ENCODE results near the gene RAB7B. TPM values are rescaled to one million over a fixed set of nuclear protein-coding genes. Genes with fewer than 3 reads are reported as not detected.

RAB7B gene
- total and polyA plus RNA-seq, 2 donors (not counting 1 experiment from before 2014, with no cell fraction given): 9.1 to 15.5 TPM

DNA sequence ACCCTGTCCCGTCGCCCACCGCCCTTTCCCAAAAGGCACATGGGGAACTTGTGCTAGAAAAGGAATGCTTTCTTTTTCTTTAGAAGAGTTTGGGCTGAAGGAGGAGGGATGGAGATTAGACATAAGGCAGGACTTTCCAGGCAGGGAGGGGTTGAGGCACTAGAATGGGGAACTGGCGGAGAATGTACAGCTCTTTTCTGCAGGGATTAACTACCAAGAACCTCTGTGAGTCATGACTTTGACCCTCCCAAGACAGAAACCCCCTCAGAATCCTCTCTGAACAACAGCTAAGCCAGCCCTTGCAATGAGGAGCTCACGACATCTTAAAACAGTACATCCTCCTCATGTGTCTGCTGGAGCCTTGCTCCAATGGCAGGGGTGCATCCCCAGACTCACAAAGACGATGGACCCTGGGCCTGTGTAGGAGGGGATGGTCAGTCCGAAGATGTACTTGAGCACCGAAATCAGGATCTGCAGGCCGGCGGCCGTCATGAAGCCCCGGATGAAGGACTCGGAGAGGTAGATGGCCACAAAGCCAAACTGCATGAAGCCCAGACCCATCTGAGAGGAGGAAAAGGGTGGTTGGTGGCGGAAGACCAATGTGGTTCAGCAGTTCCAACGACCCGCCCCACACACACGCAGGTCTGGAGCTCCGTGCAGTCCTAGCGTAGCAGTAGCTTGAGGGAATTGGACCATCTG, 73.5 kb downstream of the RAB7B start:
- no peak overlapping the region for H3K9ac ChIP-seq (ENCODE audit: insufficient read depth, low read length)
- H3K79me2 ChIP-seq (ENCODE audit: control insufficient read depth, insufficient read depth, low read length): no peaks in the 10 kb centered on the region
- no peak overlapping the region for H2AFZ ChIP-seq (ENCODE audit: low read length)
- no peaks in the 10 kb centered on the region for H4K20me1 ChIP-seq (ENCODE audit: control insufficient read depth, extremely low read depth, insufficient read depth, low read length)
- H3K4me1 ChIP-seq (ENCODE audit: control insufficient read depth, extremely low read depth, insufficient read depth, low read length): no peaks in the 10 kb centered on the region
- H3K9me3 ChIP-seq (ENCODE audit: control insufficient read depth, insufficient read depth, low read depth, low read length): no peaks in the 10 kb centered on the region
- peaks cover 11% of the 10 kb centered on the region for H3K27me3 ChIP-seq (ENCODE audit: control insufficient read depth, insufficient read depth, low read length)
- no peak for DNase-seq (ENCODE audit: low read depth in 2 of 2)
- H3K4me2 ChIP-seq (ENCODE audit: extremely low read depth, insufficient read depth, low read length): no peak overlapping the region
- H3K36me3 ChIP-seq (ENCODE audit: control insufficient read depth, insufficient read depth, low read length): no peaks in the 10 kb centered on the region
- H3K4me3 ChIP-seq (replicated peaks in 1 of 4; ENCODE audit: control extremely low read depth in 1 of 4, insufficient read depth in 1 of 4, low read depth in 3 of 4, low read length in 4 of 4): no peak overlapping the region
- H3K27ac ChIP-seq (ENCODE audit: insufficient read depth, low read length): no peak overlapping the region
- TF ChIP-seq, protein P1, sequence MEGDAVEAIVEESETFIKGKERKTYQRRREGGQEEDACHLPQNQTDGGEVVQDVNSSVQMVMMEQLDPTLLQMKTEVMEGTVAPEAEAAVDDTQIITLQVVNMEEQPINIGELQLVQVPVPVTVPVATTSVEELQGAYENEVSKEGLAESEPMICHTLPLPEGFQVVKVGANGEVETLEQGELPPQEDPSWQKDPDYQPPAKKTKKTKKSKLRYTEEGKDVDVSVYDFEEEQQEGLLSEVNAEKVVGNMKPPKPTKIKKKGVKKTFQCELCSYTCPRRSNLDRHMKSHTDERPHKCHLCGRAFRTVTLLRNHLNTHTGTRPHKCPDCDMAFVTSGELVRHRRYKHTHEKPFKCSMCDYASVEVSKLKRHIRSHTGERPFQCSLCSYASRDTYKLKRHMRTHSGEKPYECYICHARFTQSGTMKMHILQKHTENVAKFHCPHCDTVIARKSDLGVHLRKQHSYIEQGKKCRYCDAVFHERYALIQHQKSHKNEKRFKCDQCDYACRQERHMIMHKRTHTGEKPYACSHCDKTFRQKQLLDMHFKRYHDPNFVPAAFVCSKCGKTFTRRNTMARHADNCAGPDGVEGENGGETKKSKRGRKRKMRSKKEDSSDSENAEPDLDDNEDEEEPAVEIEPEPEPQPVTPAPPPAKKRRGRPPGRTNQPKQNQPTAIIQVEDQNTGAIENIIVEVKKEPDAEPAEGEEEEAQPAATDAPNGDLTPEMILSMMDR (conservative IDR thresholded peaks at IDR 0.05 in 1 of 2, IDR thresholded peaks at IDR 0.05 in 1 of 2; ENCODE audit: low read depth in 1 of 2, low read length in 2 of 2): no peak
- TF ChIP-seq EZH2 (IDR thresholded peaks at IDR 0.05; ENCODE audit: low read length, missing control alignments): no peak

DNA sequence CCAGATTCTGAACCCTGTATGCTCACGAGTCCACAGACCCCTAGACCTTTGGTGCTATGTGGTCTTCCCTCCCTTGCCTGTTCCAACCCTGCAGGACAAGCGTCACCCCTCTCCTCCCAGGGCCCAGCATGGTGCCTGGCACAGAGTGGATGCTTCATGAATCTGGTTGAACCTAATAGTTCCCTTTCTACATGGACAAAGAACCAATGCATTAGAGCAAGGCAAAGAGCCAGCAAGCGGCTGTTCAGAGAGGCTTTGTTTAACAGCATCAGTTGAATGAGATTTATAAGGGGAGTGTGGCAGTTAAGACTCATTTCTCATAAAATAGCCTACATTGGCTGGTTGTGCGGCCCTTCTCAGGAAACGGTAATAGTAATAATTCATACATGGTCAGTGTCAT, 74.9 kb downstream of the RAB7B start:
- H3K36me3 ChIP-seq (ENCODE audit: control insufficient read depth, insufficient read depth, low read length): no peaks in the 10 kb centered on the region
- peaks cover 11% of the 10 kb centered on the region for H3K27me3 ChIP-seq (ENCODE audit: control insufficient read depth, insufficient read depth, low read length)
- no peak for DNase-seq (ENCODE audit: low read depth in 2 of 2)
- no peaks in the 10 kb centered on the region for H3K9me3 ChIP-seq (ENCODE audit: control insufficient read depth, insufficient read depth, low read depth, low read length)
- H3K4me1 ChIP-seq (ENCODE audit: control insufficient read depth, extremely low read depth, insufficient read depth, low read length): no peaks in the 10 kb centered on the region
- H4K20me1 ChIP-seq (ENCODE audit: control insufficient read depth, extremely low read depth, insufficient read depth, low read length): no peaks in the 10 kb centered on the region
- TF ChIP-seq, protein P1 (conservative IDR thresholded peaks at IDR 0.05 in 1 of 2, IDR thresholded peaks at IDR 0.05 in 1 of 2; ENCODE audit: low read depth in 1 of 2, low read length in 2 of 2): no peak
- no peak for TF ChIP-seq EZH2 (IDR thresholded peaks at IDR 0.05; ENCODE audit: low read length, missing control alignments)
- H3K79me2 ChIP-seq (ENCODE audit: control insufficient read depth, insufficient read depth, low read length): no peaks in the 10 kb centered on the region
- H3K9ac ChIP-seq (ENCODE audit: insufficient read depth, low read length): no peak overlapping the region
- no peak overlapping the region for H2AFZ ChIP-seq (ENCODE audit: low read length)
- H3K4me3 ChIP-seq (replicated peaks in 1 of 4; ENCODE audit: control extremely low read depth in 1 of 4, insufficient read depth in 1 of 4, low read depth in 3 of 4, low read length in 4 of 4): no peak overlapping the region
- H3K27ac ChIP-seq (ENCODE audit: insufficient read depth, low read length): no peak overlapping the region
- no peak overlapping the region for H3K4me2 ChIP-seq (ENCODE audit: extremely low read depth, insufficient read depth, low read length)

DNA sequence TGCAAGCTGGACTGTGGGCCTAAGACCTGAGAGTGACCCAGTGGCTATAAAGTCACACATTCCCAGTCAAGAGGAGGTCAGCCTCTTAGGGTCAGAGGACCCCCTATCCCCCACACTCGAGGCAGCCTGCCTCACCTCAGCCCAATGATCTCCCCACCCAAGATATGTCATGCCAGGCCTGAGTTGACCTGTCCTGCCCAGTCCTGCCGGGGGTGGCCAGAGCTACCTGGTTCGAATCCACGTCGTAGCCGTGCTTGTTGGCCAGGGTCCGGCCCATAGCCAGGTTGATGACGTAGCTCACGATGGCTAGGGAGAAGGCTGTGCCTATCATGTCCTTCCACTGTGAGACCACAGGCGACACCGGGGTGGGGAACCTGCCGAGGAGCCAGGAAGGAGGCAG, 75.5 kb downstream of the RAB7B start:
- Histone ChIP-seq H3K4me2 (ENCODE audit: extremely low read depth, insufficient read depth, low read length) (no peak overlapping the region), H4K20me1 (ENCODE audit: control insufficient read depth, extremely low read depth, insufficient read depth, low read length) (no peaks in the 10 kb centered on the region), H3K4me3 (replicated peaks in 1 of 4; ENCODE audit: control extremely low read depth in 1 of 4, insufficient read depth in 1 of 4, low read depth in 3 of 4, low read length in 4 of 4) (no peak overlapping the region), H2AFZ (ENCODE audit: low read length) (no peak overlapping the region), H3K4me1 (ENCODE audit: control insufficient read depth, extremely low read depth, insufficient read depth, low read length) (no peaks in the 10 kb centered on the region), H3K9me3 (ENCODE audit: control insufficient read depth, insufficient read depth, low read depth, low read length) (no peaks in the 10 kb centered on the region), H3K27ac (ENCODE audit: insufficient read depth, low read length) (no peak overlapping the region), H3K36me3 (ENCODE audit: control insufficient read depth, insufficient read depth, low read length) (no peaks in the 10 kb centered on the region), H3K27me3 (ENCODE audit: control insufficient read depth, insufficient read depth, low read length) (peaks cover 11% of the 10 kb centered on the region), H3K79me2 (ENCODE audit: control insufficient read depth, insufficient read depth, low read length) (no peaks in the 10 kb centered on the region), H3K9ac (ENCODE audit: insufficient read depth, low read length) (no peak overlapping the region)
- TF ChIP-seq, protein P1 (conservative IDR thresholded peaks at IDR 0.05 in 1 of 2, IDR thresholded peaks at IDR 0.05 in 1 of 2; ENCODE audit: low read depth in 1 of 2, low read length in 2 of 2): no peak
- TF ChIP-seq EZH2 (IDR thresholded peaks at IDR 0.05; ENCODE audit: low read length, missing control alignments): no peak
- no peak for DNase-seq (ENCODE audit: low read depth in 2 of 2)
